Posterior cingulate gyrus (tissue), 11 donors: ENCODE results near the gene BOC.
A peak's percentile ranks its signal among the peaks of the same experiment; 100 is the strongest.

Experiments used
- DNase-seq, 10 donors: peaks; one replicate each; pipeline versions ENCODE4 v3.0.0 to v3.0.0-alpha.2; 2020 to 2021; ENCODE audit warnings: mixed read lengths in 3 of 10
- intact Hi-C: fragments of 100-400 bp; cut with DNase I; formaldehyde crosslinking; loops from one replicate; pipeline ENCODE4 v1.15.1; 2023

BOC gene

GRCh38 chr3:113221721-113222257 is 10.4 kb downstream of the BOC start:
- intact Hi-C loops, result no loop called here
- peak in 1 of 10 donors; percentile 27 for DNase-seq

- DNase-seq, result peak in 1 of 10 donors; percentile 80
- intact Hi-C loops, result no loop called here
These were observed 11.2 kb downstream of the BOC start for GRCh38 chr3:113222451-113223086.

GRCh38 chr3:113223475-113224281 is 12.3 kb downstream of the BOC start:
- intact Hi-C loops, result no loop called here
- DNase-seq, result peak in 4 of 10 donors; percentile 17 to 77 (median 23)

GRCh38 chr3:113225286-113225685 is 13.9 kb downstream of the BOC start:
- DNase-seq, result no peak
- intact Hi-C loops, result no loop called here

GRCh38 chr3:113226491-113226890 is 15.1 kb downstream of the BOC start:
- no peak for DNase-seq
- intact Hi-C loops, result no loop called here

- intact Hi-C loops, result no loop called here
- DNase-seq, result no peak
These were observed 15.8 kb downstream of the BOC start for GRCh38 chr3:113227146-113227545.

- DNase-seq, result no peak
- intact Hi-C loops, result no loop called here
These were observed 17.3 kb downstream of the BOC start for GRCh38 chr3:113228498-113229286.

GRCh38 chr3:113231391-113231790 is 20.0 kb downstream of the BOC start:
- DNase-seq, result no peak
- intact Hi-C loops, result no loop called here

GRCh38 chr3:113231827-113232253 is 20.5 kb downstream of the BOC start:
- no peak for DNase-seq
- intact Hi-C loops, result no loop called here

- intact Hi-C loops, result no loop called here
- DNase-seq, result no peak
These were observed 21.0 kb downstream of the BOC start for GRCh38 chr3:113232342-113232741.

GRCh38 chr3:113233497-113233896 is 22.1 kb downstream of the BOC start:
- peak in 1 of 10 donors; percentile 27 for DNase-seq
- intact Hi-C loops, result no loop called here

GRCh38 chr3:113234028-113234427 is 22.7 kb downstream of the BOC start:
- DNase-seq, result no peak
- intact Hi-C loops, result no loop called here

- intact Hi-C loops, result no loop called here
- peak in 1 of 10 donors; percentile 42 for DNase-seq
These were observed 23.4 kb downstream of the BOC start for GRCh38 chr3:113234688-113235260.

- intact Hi-C loops, result no loop called here
- no peak for DNase-seq
These were observed 27.1 kb downstream of the BOC start for GRCh38 chr3:113238503-113238902.

- intact Hi-C loops, result no loop called here
- DNase-seq, result no peak
These were observed 29.5 kb downstream of the BOC start for GRCh38 chr3:113240841-113241240.

GRCh38 chr3:113241292-113242095 is 30.1 kb downstream of the BOC start:
- intact Hi-C loops, result no loop called here
- DNase-seq, result no peak

- no peak for DNase-seq
- intact Hi-C loops, result no loop called here
These were observed 30.8 kb downstream of the BOC start for GRCh38 chr3:113242096-113242581.

- intact Hi-C loops, result no loop called here
These were observed 31.7 kb downstream of the BOC start for GRCh38 chr3:113243071-113243470.

GRCh38 chr3:113243846-113244245 is 32.5 kb downstream of the BOC start:
- DNase-seq, result peak in 1 of 10 donors; percentile 27
- intact Hi-C loops, result no loop called here

More at GRCh38 chr3:113243071-113243470, 31.7 kb downstream of the BOC start:
- no peak for DNase-seq
